MG63 (cell line): ENCODE results near the gene FGFR2. TPM values are rescaled to one million over a fixed set of nuclear protein-coding genes. Genes with fewer than 3 reads are reported as not detected.
A peak's percentile ranks its signal among the peaks of the same experiment; 100 is the strongest.

Experiments used
- DNase-seq: peaks from one replicate; pipeline ENCODE4 v3.0.0-alpha.2; 2020
- H3K27me3 ChIP-seq: fragments of 250-450 bp; sonication (Bioruptor Pico); 2 replicates; pipeline ENCODE4 v1.5.1; 2020; ENCODE audit warnings: mild to moderate bottlenecking, moderate library complexity
- H3K36me3 ChIP-seq: fragments of 250-450 bp; sonication (Bioruptor Pico); 2 replicates; pipeline ENCODE4 v1.5.1; 2020; ENCODE audit warnings: mild to moderate bottlenecking, moderate library complexity
- H3K4me3 ChIP-seq: fragments of 250-450 bp; sonication (Bioruptor Pico); 2 replicates; pipeline ENCODE4 v1.5.1; 2020; ENCODE audit warnings: mild to moderate bottlenecking, moderate library complexity
- H3K9me3 ChIP-seq: fragments of 250-450 bp; sonication (Bioruptor Pico); 2 replicates; pipeline ENCODE4 v1.5.1; 2020; ENCODE audit warnings: mild to moderate bottlenecking, moderate library complexity
- total RNA-seq: library from RNA; depleted of rRNA; stranded (reverse); fragments of >200 nt; shearing (Covaris generic); gene quantifications from 2 replicates; pipeline ENCODE4 v1.2.3, GENCODE V29; 2014; ENCODE audit warnings: low replicate concordance

The FGFR2 gene
- total RNA-seq, 1 experiment from 2014 or later: 6.3 TPM

- Histone ChIP-seq H3K36me3 (no peaks in the 10 kb centered on the region), H3K4me3 (no peak overlapping the region), H3K27me3 (no peaks in the 10 kb centered on the region), H3K9me3 (no peaks in the 10 kb centered on the region)
- DNase-seq: no peak
Measured at GRCh38 chr10:121615435-121615793, 17.2 kb upstream of the FGFR2 start.

DNA sequence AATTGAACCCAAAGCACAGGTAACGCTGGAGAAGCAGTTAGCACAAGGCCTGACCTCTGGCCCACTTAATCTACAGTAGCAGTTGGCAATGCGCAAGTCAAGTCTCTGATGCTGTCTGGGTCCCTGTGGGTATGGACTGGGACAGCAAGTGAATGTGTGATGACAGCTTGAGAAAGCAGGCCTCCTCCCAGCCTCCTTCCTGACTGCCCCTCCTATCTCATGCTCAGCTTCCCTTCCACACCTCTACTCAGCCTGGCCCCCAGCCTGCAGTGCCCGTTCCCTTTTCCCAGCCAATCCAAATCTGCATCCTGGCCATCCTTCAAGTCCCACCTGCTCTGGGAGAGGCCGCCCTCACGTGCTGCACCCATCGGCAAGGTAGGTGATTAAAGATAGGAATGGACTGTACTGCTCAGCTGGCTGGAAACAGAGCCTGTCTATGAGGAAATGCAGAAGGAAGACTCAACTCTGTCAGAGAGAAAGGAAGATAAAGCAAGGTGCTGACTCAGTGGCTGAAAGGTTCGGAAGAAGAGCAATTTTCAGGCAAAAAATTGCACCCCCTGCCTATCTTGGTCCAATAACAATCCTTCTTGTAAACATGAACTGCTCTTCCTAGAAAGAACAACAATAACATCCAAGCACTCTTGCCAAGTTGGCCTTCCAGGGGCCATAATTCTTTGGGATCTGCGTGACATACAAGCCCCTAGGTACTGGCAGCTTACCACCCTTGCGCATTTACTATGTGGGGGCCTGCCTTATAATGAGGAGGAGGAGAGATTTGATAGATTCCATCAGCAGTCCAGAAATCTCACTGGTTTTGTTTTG, 16.6 kb upstream of the FGFR2 start:
- Histone ChIP-seq H3K9me3 (no peaks in the 10 kb centered on the region), H3K4me3 (no peak overlapping the region), H3K36me3 (no peaks in the 10 kb centered on the region), H3K27me3 (no peaks in the 10 kb centered on the region)
- DNase-seq: no peak

GRCh38 chr10:121613456-121613855, 15.2 kb upstream of the FGFR2 start:
- DNase-seq: no peak
- H3K4me3 ChIP-seq: no peak overlapping the region
- no peaks in the 10 kb centered on the region for H3K36me3 ChIP-seq
- no peaks in the 10 kb centered on the region for H3K9me3 ChIP-seq
- no peaks in the 10 kb centered on the region for H3K27me3 ChIP-seq

GRCh38 chr10:121611393-121612159, 13.3 kb upstream of the FGFR2 start:
- H3K27me3 ChIP-seq: no peaks in the 10 kb centered on the region
- H3K9me3 ChIP-seq: no peaks in the 10 kb centered on the region
- DNase-seq: no peak

DNA sequence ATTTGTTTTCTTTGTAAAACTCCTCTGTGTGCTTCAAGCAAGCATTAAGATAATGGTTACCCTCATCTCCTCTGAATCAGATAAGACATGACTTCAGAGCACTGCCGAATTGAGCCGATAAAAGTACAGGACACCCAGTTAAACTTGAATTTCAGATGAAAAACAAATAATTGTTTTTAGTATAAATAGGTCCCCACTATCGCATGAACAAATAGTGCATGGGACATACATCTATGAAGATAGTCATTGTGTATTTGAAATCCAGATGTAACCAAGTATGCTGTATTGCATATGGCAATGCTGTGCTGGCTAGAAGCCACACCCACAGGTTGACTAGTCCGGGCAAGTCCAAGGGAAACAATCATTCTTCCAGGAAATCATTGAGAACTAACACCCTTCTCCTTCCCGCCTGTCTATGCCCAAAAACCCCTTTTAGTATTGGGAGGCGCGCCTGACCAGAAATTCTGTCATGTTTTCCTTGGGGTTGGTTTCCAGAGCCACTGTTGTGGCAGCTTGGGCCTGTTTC, 12.6 kb upstream of the FGFR2 start:
- Histone ChIP-seq H3K36me3 (no peaks in the 10 kb centered on the region), H3K27me3 (no peaks in the 10 kb centered on the region), H3K4me3 (no peak overlapping the region), H3K9me3 (no peaks in the 10 kb centered on the region)
- DNase-seq: peak; percentile 17

More at GRCh38 chr10:121611393-121612159, 13.3 kb upstream of the FGFR2 start:
- no peaks in the 10 kb centered on the region for H3K36me3 ChIP-seq
- H3K4me3 ChIP-seq: no peak overlapping the region

- Histone ChIP-seq H3K27me3 (no peaks in the 10 kb centered on the region), H3K36me3 (no peaks in the 10 kb centered on the region), H3K4me3 (no peak overlapping the region), H3K9me3 (no peaks in the 10 kb centered on the region)
- DNase-seq: no peak
Measured at GRCh38 chr10:121609426-121610380, 11.5 kb upstream of the FGFR2 start.

- H3K9me3 ChIP-seq: no peaks in the 10 kb centered on the region
- H3K27me3 ChIP-seq: no peaks in the 10 kb centered on the region
- H3K36me3 ChIP-seq: no peaks in the 10 kb centered on the region
- DNase-seq: peak; percentile 32
- no peak overlapping the region for H3K4me3 ChIP-seq
Measured at GRCh38 chr10:121608469-121609190, 10.4 kb upstream of the FGFR2 start.

GRCh38 chr10:121607310-121608055, 9.2 kb upstream of the FGFR2 start:
- H3K27me3 ChIP-seq: no peaks in the 10 kb centered on the region
- no peak for DNase-seq
- no peak overlapping the region for H3K4me3 ChIP-seq
- H3K36me3 ChIP-seq: no peaks in the 10 kb centered on the region
- H3K9me3 ChIP-seq: no peaks in the 10 kb centered on the region

GRCh38 chr10:121605708-121606107, 7.5 kb upstream of the FGFR2 start:
- no peaks in the 10 kb centered on the region for H3K9me3 ChIP-seq
- H3K27me3 ChIP-seq: no peaks in the 10 kb centered on the region
- H3K4me3 ChIP-seq: no peak overlapping the region
- no peak for DNase-seq
- H3K36me3 ChIP-seq: no peaks in the 10 kb centered on the region

- no peaks in the 10 kb centered on the region for H3K9me3 ChIP-seq
- no peaks in the 10 kb centered on the region for H3K36me3 ChIP-seq
- DNase-seq: no peak
- H3K4me3 ChIP-seq: no peak overlapping the region
- H3K27me3 ChIP-seq: peaks cover 7% of the 10 kb centered on the region
Measured at GRCh38 chr10:121601458-121601857, 3.2 kb upstream of the FGFR2 start.

- no peaks in the 10 kb centered on the region for H3K36me3 ChIP-seq
- no peak for DNase-seq
Measured at GRCh38 chr10:121600611-121601010, 2.4 kb upstream of the FGFR2 start.

DNA sequence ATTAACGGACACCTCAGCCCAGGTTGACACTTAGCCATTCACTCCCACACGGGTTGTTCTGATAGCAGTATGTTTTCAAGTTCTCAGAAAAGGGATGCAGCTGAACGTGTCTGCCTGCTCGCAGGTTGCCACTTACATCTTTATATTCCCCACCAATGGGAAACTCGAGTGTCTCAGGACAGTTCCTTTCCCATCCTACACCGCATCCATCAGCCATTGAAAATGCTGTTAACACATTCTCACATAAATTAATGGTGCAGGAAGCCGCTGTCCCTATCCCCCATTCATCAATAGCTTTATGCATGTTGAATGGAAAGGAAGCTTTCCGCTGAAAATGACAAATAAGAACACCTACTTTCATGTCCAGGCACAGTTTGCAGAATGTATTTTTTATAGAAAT, 1.7 kb upstream of the FGFR2 start:
- H3K9me3 ChIP-seq: no peaks in the 10 kb centered on the region
- H3K36me3 ChIP-seq: no peaks in the 10 kb centered on the region
- no peak overlapping the region for H3K4me3 ChIP-seq
- peaks cover 7% of the 10 kb centered on the region for H3K27me3 ChIP-seq
- no peak for DNase-seq

More at GRCh38 chr10:121600611-121601010, 2.4 kb upstream of the FGFR2 start:
- H3K4me3 ChIP-seq: no peak overlapping the region
- H3K27me3 ChIP-seq: peaks cover 7% of the 10 kb centered on the region
- H3K9me3 ChIP-seq: no peaks in the 10 kb centered on the region

GRCh38 chr10:121597504-121598262, 561 bp downstream of the FGFR2 start:
- Histone ChIP-seq H3K9me3 (no peaks in the 10 kb centered on the region), H3K36me3 (no peaks in the 10 kb centered on the region), H3K27me3 (peaks cover 7% of the 10 kb centered on the region), H3K4me3 (peak overlapping the region; percentile 52)
- peak; percentile 4 for DNase-seq

- Histone ChIP-seq H3K9me3 (no peaks in the 10 kb centered on the region), H3K27me3 (peaks cover 7% of the 10 kb centered on the region), H3K36me3 (no peaks in the 10 kb centered on the region), H3K4me3 (peak overlapping the region; percentile 52)
- peak; percentile 29 for DNase-seq
Measured at GRCh38 chr10:121596689-121597503, 1.3 kb downstream of the FGFR2 start.
